GM19372 (cell line): ENCODE measurements around the gene NFYA.

Source experiments
- ATAC-seq: cut with Tn5 transposase; IDR thresholded peaks from one replicate; pipeline ENCODE4 v1.9.1; 2021; ENCODE audit warnings: mild to moderate bottlenecking, low read depth, moderate library complexity; ENCODE audit not compliant: unreplicated experiment

The NFYA gene

GRCh38 chr6:41071923-41072835 lies 595 bp upstream of the NFYA start, which contains the start of gene OARD1:
Gene OARD1 (minus strand): TSS chr6:41072356. CDS start chr6:41071634, 722 bp downstream.
- ATAC-seq, result peak; percentile 53

GRCh38 chr6:41073203-41073967 lies 611 bp downstream of the NFYA start:
- peak; percentile 24 for ATAC-seq

DNA sequence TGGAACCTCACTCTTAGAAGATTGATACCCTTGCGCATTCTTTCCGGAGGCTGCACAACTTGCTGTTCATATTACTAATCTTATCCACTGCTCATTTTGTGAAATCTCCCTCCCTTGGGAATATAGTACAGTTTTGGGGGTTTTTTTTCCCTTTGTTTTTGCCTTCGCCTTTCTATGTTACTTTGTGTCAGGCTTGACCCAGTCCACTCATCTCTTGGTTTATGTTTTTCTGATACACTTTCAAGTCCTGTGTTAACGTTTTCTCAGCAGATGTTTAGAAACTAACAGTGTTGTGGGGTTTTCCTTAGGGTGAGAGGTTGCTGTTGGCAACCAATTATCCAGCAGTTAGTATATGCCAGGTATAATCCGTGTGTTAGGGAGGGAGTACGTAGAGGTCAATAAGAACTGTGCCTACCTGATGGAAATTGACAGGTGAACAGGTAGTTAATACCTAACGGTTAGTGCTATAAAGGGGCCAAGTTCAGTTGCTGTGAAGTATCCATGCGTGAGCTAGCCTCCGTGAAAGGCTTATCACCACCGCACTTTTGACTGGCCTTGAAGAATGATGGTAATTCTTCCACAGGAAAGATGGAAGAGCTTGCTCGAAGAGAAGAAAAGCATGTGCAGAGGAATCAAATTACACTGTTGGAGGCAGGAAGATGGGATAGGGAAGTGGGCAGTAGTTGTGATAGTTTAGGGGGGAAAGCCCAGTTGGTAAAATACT lies 1.4 kb downstream of the NFYA start:
- no peak for ATAC-seq

DNA sequence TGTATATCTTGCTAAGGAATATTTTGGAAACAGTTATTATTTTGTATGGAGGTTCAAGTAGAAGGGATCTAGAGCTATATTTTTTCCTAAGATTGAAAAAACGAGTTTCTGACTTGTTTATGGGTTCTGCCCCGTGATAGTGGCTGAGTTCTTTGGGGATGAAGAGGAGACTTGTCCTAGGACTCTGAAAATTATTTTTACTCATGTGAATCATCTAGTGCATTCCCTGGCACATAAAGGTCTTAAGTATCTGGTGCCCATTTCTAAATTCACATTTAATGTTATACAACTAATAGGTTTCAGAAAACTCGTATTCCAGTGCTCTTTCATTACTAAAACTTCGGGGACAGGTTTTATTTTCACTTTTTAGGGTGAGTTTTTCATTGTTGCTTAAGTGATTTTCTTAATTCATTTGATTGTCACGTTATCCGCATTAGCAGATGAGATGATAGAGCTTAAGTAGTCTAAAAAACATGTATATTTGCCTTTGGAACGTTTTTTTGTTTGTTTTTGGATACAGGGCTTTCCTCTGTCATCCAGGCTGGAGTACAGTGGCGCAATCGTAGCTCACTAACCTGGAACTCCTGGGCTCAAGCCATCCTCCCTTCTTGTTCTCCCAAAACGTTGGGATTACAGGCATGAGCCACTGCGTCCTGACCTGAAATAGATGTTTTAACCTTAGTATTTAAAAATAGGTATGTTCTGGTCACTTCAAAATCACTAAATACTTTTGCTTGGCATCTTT lies 2.1 kb downstream of the NFYA start:
- ATAC-seq, result no peak

- no peak for ATAC-seq
Measured at GRCh38 chr6:41075651-41076626, 3.2 kb downstream of the NFYA start.

GRCh38 chr6:41077536-41077935 lies 4.8 kb downstream of the NFYA start:
- no peak for ATAC-seq

GRCh38 chr6:41078101-41078500 lies 5.3 kb downstream of the NFYA start:
- ATAC-seq, result no peak

DNA sequence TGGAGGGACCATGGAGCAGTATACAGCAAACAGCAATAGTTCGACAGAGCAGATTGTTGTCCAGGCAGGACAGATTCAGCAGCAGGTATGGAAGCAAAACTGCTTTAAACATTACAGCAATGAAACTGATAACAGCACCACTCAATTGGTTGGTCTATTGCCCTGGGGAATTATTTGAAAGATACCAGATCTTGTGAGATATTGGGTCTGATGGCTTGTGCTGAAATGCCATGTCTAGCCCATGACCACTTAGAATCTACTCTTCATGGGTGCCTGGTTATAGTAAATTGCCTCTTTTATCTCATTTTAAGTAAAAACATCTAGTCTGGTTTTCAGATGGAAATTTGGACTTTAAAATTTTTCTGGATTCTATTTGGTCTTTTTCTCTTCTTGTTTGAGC lies 6.3 kb downstream of the NFYA start:
- no peak for ATAC-seq

GRCh38 chr6:41080621-41081020 lies 7.8 kb downstream of the NFYA start:
- no peak for ATAC-seq

- no peak for ATAC-seq
Measured at GRCh38 chr6:41083072-41083471, 10.3 kb downstream of the NFYA start.

DNA sequence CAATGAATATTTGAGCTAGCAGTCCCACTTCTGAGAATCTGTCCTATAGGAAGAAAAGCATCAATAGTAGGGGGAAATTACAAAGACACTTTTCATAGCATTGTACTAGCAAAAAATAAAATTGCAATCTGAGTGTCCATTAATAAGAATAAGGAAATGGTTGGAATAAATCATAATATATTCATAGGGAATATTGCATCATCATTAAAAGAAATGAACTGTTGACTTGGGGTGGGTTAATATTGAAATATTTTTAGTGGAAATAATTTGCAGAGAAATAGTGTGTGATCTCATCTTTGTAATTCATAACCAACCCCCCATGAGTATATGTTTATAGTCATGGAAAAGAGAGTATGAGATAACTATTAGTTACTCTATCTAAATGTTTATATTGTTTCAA lies 12.4 kb downstream of the NFYA start:
- no peak for ATAC-seq

DNA sequence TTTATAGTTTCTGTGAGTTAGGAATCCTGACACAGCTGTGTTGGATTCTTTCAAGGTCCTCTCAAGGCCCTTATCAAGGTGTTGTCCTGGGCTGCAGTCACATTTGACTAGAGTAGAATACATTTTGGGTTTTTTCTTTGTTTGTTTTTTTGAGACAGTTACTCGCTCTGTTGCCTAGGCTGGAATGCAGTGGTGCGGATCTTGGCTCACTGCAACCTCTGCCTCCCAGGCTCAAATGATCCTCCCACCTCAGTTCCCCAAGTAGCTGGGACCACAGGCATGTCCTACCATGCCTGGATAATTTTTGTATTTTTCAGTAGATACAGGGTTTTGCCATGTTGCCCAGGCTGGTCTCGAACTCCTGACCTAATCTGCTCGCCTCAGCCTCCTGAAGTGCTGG lies 15.7 kb downstream of the NFYA start:
- ATAC-seq, result no peak

- no peak for ATAC-seq
Measured at GRCh38 chr6:41090841-41091761, 18.3 kb downstream of the NFYA start.

DNA sequence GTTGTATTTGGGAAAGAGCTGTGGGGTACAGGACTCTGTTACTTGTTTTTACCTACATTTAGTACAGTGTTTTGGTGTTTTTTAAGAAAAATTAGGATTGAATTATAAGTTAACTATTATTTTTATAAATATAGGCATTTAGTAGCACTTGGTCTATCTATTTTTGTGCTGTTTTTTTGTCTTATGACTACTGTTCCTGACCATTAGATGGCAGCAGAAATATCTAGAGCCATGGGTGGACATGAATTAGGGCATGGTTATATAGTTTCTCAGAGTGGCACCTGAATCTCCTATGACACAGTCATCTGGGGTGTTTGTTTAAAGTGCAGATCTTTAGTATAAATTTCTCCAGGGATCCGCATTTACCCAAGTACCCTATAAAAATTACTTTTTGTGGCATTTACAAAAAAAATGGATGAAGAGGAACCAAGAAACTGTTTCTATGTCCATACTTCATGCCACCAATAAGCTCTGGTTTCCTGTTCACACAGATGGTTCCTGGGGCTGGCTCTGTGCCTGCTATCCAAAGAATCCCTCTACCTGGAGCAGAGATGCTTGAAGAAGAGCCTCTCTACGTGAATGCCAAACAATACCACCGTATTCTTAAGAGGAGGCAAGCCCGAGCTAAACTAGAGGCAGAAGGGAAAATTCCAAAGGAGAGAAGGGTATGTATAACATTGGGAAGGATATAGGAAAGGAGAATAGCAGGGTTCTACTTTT lies 19.8 kb downstream of the NFYA start:
- no peak for ATAC-seq

DNA sequence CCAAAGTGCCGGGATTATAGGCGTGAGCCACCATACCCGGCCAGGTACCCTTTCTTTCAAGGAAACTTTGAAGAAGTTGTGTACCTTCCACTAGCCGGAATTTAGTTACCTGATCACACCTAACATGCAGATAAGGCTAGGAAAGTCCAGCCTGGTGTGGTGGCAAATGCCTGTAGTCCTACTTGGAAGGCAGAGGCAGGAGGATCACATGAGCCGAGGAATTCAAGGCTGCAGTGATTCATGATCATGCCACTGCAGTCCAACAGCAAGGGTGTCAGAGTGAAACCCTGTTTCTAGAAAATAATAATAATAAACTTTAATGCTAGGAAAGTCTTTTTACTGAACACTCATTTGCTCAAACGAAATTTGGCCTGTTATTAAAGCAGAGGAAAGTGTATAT lies 21.0 kb downstream of the NFYA start:
- no peak for ATAC-seq

DNA sequence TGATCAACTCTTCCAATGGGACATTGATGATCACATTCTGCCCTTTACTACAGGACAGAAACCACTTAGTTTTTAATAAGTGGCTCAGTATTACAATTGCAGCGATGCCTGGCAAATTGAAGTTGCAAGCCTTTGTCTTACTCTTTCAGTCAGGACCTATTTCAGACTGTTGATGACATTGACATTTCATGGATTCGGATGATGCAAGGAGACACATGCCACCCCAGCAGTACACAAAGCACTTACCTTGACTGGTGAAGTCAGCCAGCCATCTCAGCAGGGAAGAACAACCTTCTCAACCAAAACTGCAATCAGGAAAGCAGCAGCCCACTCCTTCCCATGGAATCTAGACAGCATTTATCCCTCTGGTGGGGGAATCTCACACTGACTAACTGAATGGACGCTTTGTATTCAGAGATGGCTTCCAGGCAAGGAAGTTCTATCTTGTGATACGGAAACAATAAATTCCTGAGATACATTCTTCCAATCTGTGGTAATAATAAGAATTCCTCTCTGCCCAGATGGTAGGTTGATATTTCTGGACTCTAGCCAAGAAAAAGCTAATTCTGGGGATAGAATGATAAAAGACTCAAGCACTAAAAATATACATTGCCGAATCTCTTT lies 24.8 kb downstream of the NFYA start:
- ATAC-seq, result no peak

DNA sequence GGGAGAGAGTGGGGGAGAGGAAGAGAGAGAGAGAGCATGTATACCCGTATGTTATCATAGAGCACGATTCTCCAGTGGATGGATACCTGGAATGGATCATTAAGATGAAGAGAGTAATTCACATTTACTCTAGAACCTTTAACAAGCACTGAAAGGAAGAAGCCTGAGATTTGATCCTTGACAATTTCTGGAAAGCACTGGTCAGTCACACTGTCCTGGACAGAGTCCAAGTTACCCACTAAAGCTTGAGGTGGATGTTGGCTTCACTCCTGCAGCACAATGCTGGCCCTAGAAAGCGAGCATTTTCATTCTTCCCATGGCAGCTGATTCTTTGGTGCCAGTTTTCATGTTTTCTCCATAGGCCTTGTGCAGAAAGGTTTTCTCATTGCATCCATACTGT lies 25.6 kb downstream of the NFYA start:
- no peak for ATAC-seq
